K562 (cell line): ENCODE measurements around the gene MTMR6. TPM values are rescaled to one million over a fixed set of nuclear protein-coding genes. Genes with fewer than 3 reads are reported as not detected.

Source experiments
- ATAC-seq: fragments of 200-7000 bp; cut with Tn5 transposase; 3 replicates; pipeline ENCODE4 v1.9.1; 2020; ENCODE audit warnings: moderate library complexity
- BruUV-seq: library from RNA; stranded (reverse); fragments of 400-500 nt; replicated peaks from 2 replicates; lab custom pipeline; 2021; lab: Mats Ljungman, UMichigan
- CTCF ChIA-PET: fragments of 300-600 bp; formaldehyde crosslinking; extraction: SDS; loops from one replicate; lab custom pipeline; 2021; ENCODE audit warnings: low intra/inter-chr PET ratio; lab: Yijun Ruan, JAX
- POLR2A ChIA-PET: fragments of 300-600, 350-650 bp; sonication (Branson Sonifier 250); formaldehyde crosslinking; extraction: SDS; loops from one replicate; lab custom pipeline; 2021; ENCODE audit warnings: antibody characterized with exemption, inconsistent platforms; lab: Yijun Ruan, JAX
- DNase-seq, 4 experiments: peaks; one replicate each; pipeline versions ENCODE4 v3.0.0 to v3.0.0-alpha.2; 2011 to 2018; ENCODE audit warnings: low spot score in 3 of 4, mixed read lengths in 3 of 4; ENCODE audit errors: extremely low read depth in 1 of 4
- FAIRE-seq: peaks from 2 replicates; lab custom pipeline; 2011; peaks lifted over from hg19 to GRCh38; lab: Jason Lieb, UNC
- H2AFZ ChIP-seq: 2 replicates; pipeline ENCODE4 v1.6.0; 2011; ENCODE audit warnings: low read depth, low read length, control low read depth, inconsistent platforms
- H3K27ac ChIP-seq: fragments of 200-600 bp; 3 replicates; pipeline ENCODE4 v1.8.0; 2011; ENCODE audit warnings: low read depth, mild to moderate bottlenecking, control low read depth, inconsistent platforms, low read length, moderate library complexity, mixed read lengths; ENCODE audit errors: extremely low read depth
- H3K27me3 ChIP-seq, 2 experiments: fragments of 300-600 bp in 1 of 2; 2 replicates in 1 of 2; 3 replicates in 1 of 2; pipeline versions ENCODE4 v1.6.0 to v1.8.0; 2011; ENCODE audit warnings: inconsistent platforms in 2 of 2, low read length in 2 of 2, mild to moderate bottlenecking in 1 of 2, mixed read lengths in 1 of 2, moderate library complexity in 1 of 2; ENCODE audit not compliant: control insufficient read depth in 2 of 2, insufficient read depth in 2 of 2
- H3K36me3 ChIP-seq: fragments of 300-600 bp; 3 replicates; pipeline ENCODE4 v1.8.0; 2011; ENCODE audit warnings: mild to moderate bottlenecking, low read length, inconsistent platforms; ENCODE audit not compliant: control insufficient read depth, insufficient read depth
- H3K4me1 ChIP-seq, 2 experiments: fragments of 200-600 bp in 1 of 2; replicated peaks in 1 of 2; 2 replicates in 1 of 2; 3 replicates in 1 of 2; pipeline versions ENCODE4 v1.5.1 to v1.8.0; 2011; ENCODE audit warnings: inconsistent platforms in 2 of 2, low read length in 2 of 2, mild to moderate bottlenecking in 1 of 2, mixed read lengths in 1 of 2, moderate library complexity in 1 of 2; ENCODE audit not compliant: control insufficient read depth in 2 of 2, insufficient read depth in 2 of 2
- H3K4me2 ChIP-seq: 2 replicates; pipeline ENCODE4 v1.6.1; 2011; ENCODE audit warnings: low read length, control low read depth, inconsistent platforms, mixed read lengths; ENCODE audit not compliant: insufficient read depth
- H3K4me3 ChIP-seq: fragments of 200-600 bp; sonication (generic), shearing (Covaris generic); 2 replicates; pipeline ENCODE4 v1.5.1; 2016; ENCODE audit warnings: control low read depth, inconsistent platforms
- H3K79me2 ChIP-seq: fragments of 200-600 bp; 3 replicates; pipeline ENCODE4 v1.8.0; 2011; ENCODE audit warnings: low read length, inconsistent platforms; ENCODE audit not compliant: control insufficient read depth, insufficient read depth
- H3K9ac ChIP-seq, 2 experiments: 2 replicates each; pipeline versions ENCODE4 v1.6.0 to v1.6.1; 2011; ENCODE audit warnings: low read depth in 2 of 2, low read length in 2 of 2, control low read depth in 1 of 2, inconsistent platforms in 1 of 2, mild to moderate bottlenecking in 1 of 2, mixed read lengths in 1 of 2; ENCODE audit not compliant: insufficient read depth in 1 of 2
- H3K9me1 ChIP-seq: one replicate; pipeline ENCODE4 v1.6.0; 2011; ENCODE audit warnings: inconsistent platforms, mild to moderate bottlenecking, low read length, moderate library complexity; ENCODE audit not compliant: control insufficient read depth, insufficient read depth
- H3K9me3 ChIP-seq: replicated peaks from 2 replicates; pipeline ENCODE4 v1.5.1; 2011; ENCODE audit warnings: low read depth, low read length, inconsistent platforms; ENCODE audit not compliant: control insufficient read depth, insufficient read depth
- H4K20me1 ChIP-seq: replicated peaks from 2 replicates; pipeline ENCODE4 v1.6.1; 2011; ENCODE audit warnings: low read length, inconsistent platforms, mixed read lengths; ENCODE audit not compliant: control insufficient read depth, insufficient read depth
- IRF9 ChIP-seq: fragments of 450-650 bp; IDR thresholded peaks from 2 replicates; pipeline ENCODE4 v1.6.1; 2016; ENCODE audit warnings: missing biosample characterization, missing genetic modification characterization
- RB1 ChIP-seq: fragments of 450-650 bp; IDR thresholded peaks from 2 replicates; pipeline ENCODE4 v1.6.1; 2017; ENCODE audit warnings: low read depth, mild to moderate bottlenecking
- RBM22 ChIP-seq: fragments of 200-400 bp; formaldehyde crosslinking; IDR thresholded peaks from 2 replicates; pipeline ENCODE4 v1.6.1; 2018; ENCODE audit warnings: low read length, low read depth; ENCODE audit not compliant: poor library complexity, severe bottlenecking
- ZBTB17 ChIP-seq: fragments of 450-650 bp; formaldehyde crosslinking; IDR thresholded peaks from 2 replicates; pipeline ENCODE4 v1.4.0; 2020; ENCODE audit warnings: mild to moderate bottlenecking
- ZNF316 ChIP-seq: fragments of 450-650 bp; IDR thresholded peaks from 2 replicates; pipeline ENCODE4 v1.6.1; 2016
- in situ Hi-C: fragments of 300-500 bp; cut with MboI; formaldehyde crosslinking; loops from 4 replicates; pipeline ENCODE4 v1.15.0; 2018; ENCODE audit warnings: inconsistent platforms, mixed read lengths
- intact Hi-C: fragments of 100-400 bp; cut with micrococcal nuclease; formaldehyde crosslinking; loops from 2 replicates; pipeline ENCODE4 v1.14.2; 2022
- polyA plus RNA-seq, 8 experiments: library from polyadenylated mRNA; depleted of rRNA in 4 of 8; stranded (reverse) in 5 of 8; unstranded in 3 of 8; fragments of >200 nt; fragmentation: Nextera tagmentation in 2 of 8; fragmentation: Illumina TruSeq in 1 of 8; extraction: Ambion mirVana in 2 of 8; extraction: Trizol in 1 of 8; gene quantifications; 2 replicates each; pipeline versions ENCODE4 v1.2.1 to v1.2.3, GENCODE V29; 2011 to 2014; ENCODE audit warnings: inconsistent platforms in 1 of 8, missing spikeins in 1 of 8
- total RNA-seq, 7 experiments: library from RNA; depleted of rRNA in 6 of 7; stranded (reverse); fragments of >200 nt in 6 of 7; fragmentation: Illumina TruSeq in 2 of 7; extraction: Trizol in 2 of 7; gene quantifications; 2 replicates each; pipeline versions ENCODE4 v1.2.1 to v1.2.3, GENCODE V29; 2011 to 2021; ENCODE audit warnings: low replicate concordance in 1 of 7

Gene MTMR6
- total and polyA plus RNA-seq, 9 of the 15 experiments (the other 6 are each of a cell fraction or from before 2014, with no cell fraction given): 3.9 to 10.8 (median 7.7) TPM

- peak; percentile 12; the same call in 1 of the 2 replicates for TF ChIP-seq ZNF316
- TF ChIP-seq ZBTB17: no peak
Observed at GRCh38 chr13:25281193-25281934, 5.9 kb downstream of the MTMR6 start (continued).

GRCh38 chr13:25280396-25280795, 6.9 kb downstream of the MTMR6 start:
- no TSS peak for BruUV-seq
- no peak for FAIRE-seq
- H4K20me1 ChIP-seq: no peaks in the 10 kb centered on the region
- no peak overlapping the region for H3K27ac ChIP-seq
- TF ChIP-seq IRF9 (tag): no peak
- TF ChIP-seq RBM22: no peak
- no peak for TF ChIP-seq RB1
- DNase-seq: no peak
- no peak overlapping the region for H3K4me2 ChIP-seq
- no peaks in the 10 kb centered on the region for H3K79me2 ChIP-seq
- in situ Hi-C loops: no loop called here
- no peaks in the 10 kb centered on the region for H3K9me3 ChIP-seq
- ATAC-seq: no peak
- ChIA-PET POLR2A (no interaction called here), CTCF (no interaction called here)
- no peak overlapping the region for H2AFZ ChIP-seq
- H3K9ac ChIP-seq: no peak overlapping the region
- no peak overlapping the region for H3K4me3 ChIP-seq
- no peaks in the 10 kb centered on the region for H3K36me3 ChIP-seq
- intact Hi-C loops: no loop called here
- H3K9me1 ChIP-seq: no peaks in the 10 kb centered on the region
- H3K27me3 ChIP-seq: no peaks in the 10 kb centered on the region
- H3K4me1 ChIP-seq: peaks cover 0 to 3% of the 10 kb centered on the region in 2 experiments; a peak in 1 of 5 replicates
